Measurements from ENCODE around the gene QPCT. TPM values are rescaled to one million over a fixed set of nuclear protein-coding genes. Genes with fewer than 3 reads are reported as not detected.

QPCT gene
- total RNA-seq, 1 experiment from 2014 or later: 13.6 TPM

- TF ChIP-seq, protein P1, sequence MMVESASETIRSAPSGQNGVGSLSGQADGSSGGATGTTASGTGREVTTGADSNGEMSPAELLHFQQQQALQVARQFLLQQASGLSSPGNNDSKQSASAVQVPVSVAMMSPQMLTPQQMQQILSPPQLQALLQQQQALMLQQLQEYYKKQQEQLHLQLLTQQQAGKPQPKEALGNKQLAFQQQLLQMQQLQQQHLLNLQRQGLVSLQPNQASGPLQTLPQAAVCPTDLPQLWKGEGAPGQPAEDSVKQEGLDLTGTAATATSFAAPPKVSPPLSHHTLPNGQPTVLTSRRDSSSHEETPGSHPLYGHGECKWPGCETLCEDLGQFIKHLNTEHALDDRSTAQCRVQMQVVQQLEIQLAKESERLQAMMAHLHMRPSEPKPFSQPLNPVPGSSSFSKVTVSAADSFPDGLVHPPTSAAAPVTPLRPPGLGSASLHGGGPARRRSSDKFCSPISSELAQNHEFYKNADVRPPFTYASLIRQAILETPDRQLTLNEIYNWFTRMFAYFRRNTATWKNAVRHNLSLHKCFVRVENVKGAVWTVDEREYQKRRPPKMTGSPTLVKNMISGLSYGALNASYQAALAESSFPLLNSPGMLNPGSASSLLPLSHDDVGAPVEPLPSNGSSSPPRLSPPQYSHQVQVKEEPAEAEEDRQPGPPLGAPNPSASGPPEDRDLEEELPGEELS (CRISPR knock-in tag; IDR thresholded peaks at IDR 0.05): no peak
Measured at GRCh38 chr2:37350034-37350433, 5.6 kb downstream of the QPCT start (continued).

DNA sequence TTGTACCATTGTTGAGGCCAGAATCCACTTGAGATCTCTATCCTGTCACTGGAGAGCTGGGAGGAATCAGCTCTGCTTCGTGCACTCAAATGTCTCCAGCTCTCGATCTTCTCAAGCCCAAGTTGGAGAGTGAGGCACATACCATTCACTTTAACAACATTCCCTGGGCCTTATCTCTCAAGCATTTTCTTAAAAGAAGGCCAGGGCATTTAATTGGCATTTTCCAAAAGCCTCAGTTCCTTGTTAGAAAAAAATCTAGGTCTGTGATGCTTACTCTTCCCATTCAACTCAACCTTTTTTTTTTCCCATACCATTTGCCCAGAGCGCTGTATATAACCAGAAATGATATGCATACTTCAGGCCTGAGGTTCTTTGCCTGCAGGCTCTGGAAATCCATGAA is 10.1 kb downstream of the QPCT start:
- H3K27me3 Mint-ChIP-seq (ENCODE audit: low read depth): no peaks in the 10 kb centered on the region
- CTCF ChIA-PET: no interaction called here
- no peaks in the 10 kb centered on the region for H3K36me3 Mint-ChIP-seq
- no peaks in the 10 kb centered on the region for H3K9me3 Mint-ChIP-seq
- no peak for DNase-seq (ENCODE audit: low spot score)
- TF ChIP-seq USF2 (CRISPR knock-in tag; IDR thresholded peaks at IDR 0.05) (no peak), GTF2I (CRISPR knock-in tag; conservative IDR thresholded peaks at IDR 0.05) (no peak), SMAD4 (CRISPR knock-in tag; IDR thresholded peaks at IDR 0.05) (no peak), RELA (CRISPR knock-in tag; IDR thresholded peaks at IDR 0.05; ENCODE audit: borderline replicate concordance) (no peak), HMGA2 (CRISPR knock-in tag; IDR thresholded peaks at IDR 0.05) (no peak), ZBTB21 (CRISPR knock-in tag; IDR thresholded peaks at IDR 0.05; ENCODE audit: borderline replicate concordance) (no peak), E2F1 (CRISPR knock-in tag; IDR thresholded peaks at IDR 0.05) (no peak), ZNF121 (CRISPR knock-in tag; IDR thresholded peaks at IDR 0.05) (no peak), ERG (CRISPR knock-in tag; IDR thresholded peaks at IDR 0.05) (no peak), STAT6 (CRISPR knock-in tag; conservative IDR thresholded peaks at IDR 0.05; ENCODE audit: low read depth) (no peak), ZNF396 (CRISPR knock-in tag; IDR thresholded peaks at IDR 0.05; ENCODE audit: borderline replicate concordance) (no peak), ESRRA (CRISPR knock-in tag; IDR thresholded peaks at IDR 0.05; ENCODE audit: borderline replicate concordance) (no peak)
- TF ChIP-seq, protein P2, sequence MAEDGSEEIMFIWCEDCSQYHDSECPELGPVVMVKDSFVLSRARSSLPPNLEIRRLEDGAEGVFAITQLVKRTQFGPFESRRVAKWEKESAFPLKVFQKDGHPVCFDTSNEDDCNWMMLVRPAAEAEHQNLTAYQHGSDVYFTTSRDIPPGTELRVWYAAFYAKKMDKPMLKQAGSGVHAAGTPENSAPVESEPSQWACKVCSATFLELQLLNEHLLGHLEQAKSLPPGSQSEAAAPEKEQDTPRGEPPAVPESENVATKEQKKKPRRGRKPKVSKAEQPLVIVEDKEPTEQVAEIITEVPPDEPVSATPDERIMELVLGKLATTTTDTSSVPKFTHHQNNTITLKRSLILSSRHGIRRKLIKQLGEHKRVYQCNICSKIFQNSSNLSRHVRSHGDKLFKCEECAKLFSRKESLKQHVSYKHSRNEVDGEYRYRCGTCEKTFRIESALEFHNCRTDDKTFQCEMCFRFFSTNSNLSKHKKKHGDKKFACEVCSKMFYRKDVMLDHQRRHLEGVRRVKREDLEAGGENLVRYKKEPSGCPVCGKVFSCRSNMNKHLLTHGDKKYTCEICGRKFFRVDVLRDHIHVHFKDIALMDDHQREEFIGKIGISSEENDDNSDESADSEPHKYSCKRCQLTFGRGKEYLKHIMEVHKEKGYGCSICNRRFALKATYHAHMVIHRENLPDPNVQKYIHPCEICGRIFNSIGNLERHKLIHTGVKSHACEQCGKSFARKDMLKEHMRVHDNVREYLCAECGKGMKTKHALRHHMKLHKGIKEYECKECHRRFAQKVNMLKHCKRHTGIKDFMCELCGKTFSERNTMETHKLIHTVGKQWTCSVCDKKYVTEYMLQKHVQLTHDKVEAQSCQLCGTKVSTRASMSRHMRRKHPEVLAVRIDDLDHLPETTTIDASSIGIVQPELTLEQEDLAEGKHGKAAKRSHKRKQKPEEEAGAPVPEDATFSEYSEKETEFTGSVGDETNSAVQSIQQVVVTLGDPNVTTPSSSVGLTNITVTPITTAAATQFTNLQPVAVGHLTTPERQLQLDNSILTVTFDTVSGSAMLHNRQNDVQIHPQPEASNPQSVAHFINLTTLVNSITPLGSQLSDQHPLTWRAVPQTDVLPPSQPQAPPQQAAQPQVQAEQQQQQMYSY (CRISPR knock-in tag; IDR thresholded peaks at IDR 0.05): no peak
- TF ChIP-seq, protein P3, sequence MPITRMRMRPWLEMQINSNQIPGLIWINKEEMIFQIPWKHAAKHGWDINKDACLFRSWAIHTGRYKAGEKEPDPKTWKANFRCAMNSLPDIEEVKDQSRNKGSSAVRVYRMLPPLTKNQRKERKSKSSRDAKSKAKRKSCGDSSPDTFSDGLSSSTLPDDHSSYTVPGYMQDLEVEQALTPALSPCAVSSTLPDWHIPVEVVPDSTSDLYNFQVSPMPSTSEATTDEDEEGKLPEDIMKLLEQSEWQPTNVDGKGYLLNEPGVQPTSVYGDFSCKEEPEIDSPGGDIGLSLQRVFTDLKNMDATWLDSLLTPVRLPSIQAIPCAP (CRISPR knock-in tag; IDR thresholded peaks at IDR 0.05): no peak
- TF ChIP-seq, protein P4, sequence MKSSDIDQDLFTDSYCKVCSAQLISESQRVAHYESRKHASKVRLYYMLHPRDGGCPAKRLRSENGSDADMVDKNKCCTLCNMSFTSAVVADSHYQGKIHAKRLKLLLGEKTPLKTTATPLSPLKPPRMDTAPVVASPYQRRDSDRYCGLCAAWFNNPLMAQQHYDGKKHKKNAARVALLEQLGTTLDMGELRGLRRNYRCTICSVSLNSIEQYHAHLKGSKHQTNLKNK (CRISPR knock-in tag; IDR thresholded peaks at IDR 0.05): no peak
- ATAC-seq: no peak
- POLR2A ChIA-PET: interaction anchor here (1.3 kb wide), 1 partner anchor 11 kb away, joined by 3 read pairs; no protein-coding TSS in a partner anchor
- H3K4me1 Mint-ChIP-seq: peaks cover 40% of the 10 kb centered on the region
- no peak overlapping the region for H3K4me3 Mint-ChIP-seq
- H3K27ac Mint-ChIP-seq: no peak overlapping the region; the same call in 1 of the 2 replicates
